ENCODE data around the gene CACFD1. TPM values are rescaled to one million over a fixed set of nuclear protein-coding genes. Genes with fewer than 3 reads are reported as not detected.

Gene CACFD1
- polyA plus RNA-seq, 1 donor = 18.5 TPM

- no peak for DNase-seq
Observed at GRCh38 chr9:133518706-133519449, 59.1 kb downstream of the CACFD1 start.

- DNase-seq = no peak
Observed at GRCh38 chr9:133519693-133520092, 59.9 kb downstream of the CACFD1 start.

DNA sequence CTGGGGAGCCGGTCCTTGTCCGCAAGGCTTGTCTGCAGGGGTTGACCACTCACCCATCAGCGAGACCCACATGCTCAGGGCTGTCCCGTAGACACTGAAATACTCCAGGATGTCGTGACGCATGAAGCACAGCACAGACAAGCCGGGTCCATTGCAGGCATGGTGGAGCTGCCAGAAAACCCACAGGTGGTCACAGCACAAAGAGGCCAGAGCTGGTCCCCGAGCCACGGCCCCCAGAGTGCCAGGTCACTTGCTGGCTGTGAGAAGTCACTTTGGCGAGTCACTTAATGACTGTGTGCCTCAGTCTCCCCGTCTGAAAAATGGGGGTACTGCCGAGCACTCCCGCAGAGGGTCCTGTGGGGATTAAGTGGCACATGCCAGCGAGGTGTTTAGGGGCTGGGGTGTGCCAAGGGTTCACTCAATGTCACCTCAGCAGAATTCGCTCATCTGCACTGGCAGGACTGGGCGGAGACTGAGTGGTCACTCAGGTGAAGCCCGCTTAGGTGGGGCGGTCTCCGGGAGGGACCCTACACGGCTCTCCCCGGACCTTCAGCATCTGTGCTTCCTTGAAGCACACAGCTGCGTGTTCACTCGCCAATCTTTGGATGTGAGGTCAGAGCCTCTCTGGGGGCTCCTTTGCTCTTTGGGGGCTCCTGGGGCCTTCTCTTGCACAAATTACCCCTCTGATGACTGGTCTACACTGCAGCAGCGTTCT is 60.5 kb downstream of the CACFD1 start:
- DNase-seq = no peak

Other genes starting within 250 kb of the CACFD1 start
- gene ABO, start 184.8 kb upstream of the CACFD1 start, polyA plus RNA-seq (ENCODE audit: insufficient read length) = 4.5 TPM
- gene SURF6, start 123.8 kb upstream of the CACFD1 start, polyA plus RNA-seq (ENCODE audit: insufficient read length) = 26.1 TPM
- 29.2 TPM for gene MED22, start 111.8 kb upstream of the CACFD1 start, polyA plus RNA-seq (ENCODE audit: insufficient read length)
- 2,303 TPM for gene RPL7A, start 111.8 kb upstream of the CACFD1 start, polyA plus RNA-seq (ENCODE audit: insufficient read length)
- 35.5 TPM for gene SURF1, start 103.5 kb upstream of the CACFD1 start, polyA plus RNA-seq (ENCODE audit: insufficient read length)
- 13.9 TPM for gene SURF2, start 103.4 kb upstream of the CACFD1 start, polyA plus RNA-seq (ENCODE audit: insufficient read length)
- 89.8 TPM for gene SURF4, start 83.9 kb upstream of the CACFD1 start, polyA plus RNA-seq (ENCODE audit: insufficient read length)
- 1.5 TPM for gene STKLD1, start 83.6 kb upstream of the CACFD1 start, polyA plus RNA-seq (ENCODE audit: insufficient read length)
- 43.6 TPM for gene REXO4, start 42.0 kb upstream of the CACFD1 start, polyA plus RNA-seq (ENCODE audit: insufficient read length)
- 10.4 TPM for gene ADAMTS13, start 37.6 kb upstream of the CACFD1 start, polyA plus RNA-seq (ENCODE audit: insufficient read length)
- 0.81 TPM for gene SLC2A6, start 19.1 kb downstream of the CACFD1 start, polyA plus RNA-seq (ENCODE audit: insufficient read length)
- gene MYMK, start 65.0 kb downstream of the CACFD1 start, polyA plus RNA-seq (ENCODE audit: insufficient read length) = 82.7 TPM
- 4.0 TPM for gene ADAMTSL2, start 74.7 kb downstream of the CACFD1 start, polyA plus RNA-seq (ENCODE audit: insufficient read length)
- not detected for gene FAM163B, start 149.4 kb downstream of the CACFD1 start, polyA plus RNA-seq (ENCODE audit: insufficient read length)
- gene DBH, start 176.4 kb downstream of the CACFD1 start, polyA plus RNA-seq (ENCODE audit: insufficient read length) = 0.54 TPM